Amniotic epithelial cell (primary cell): Measurements from ENCODE around the gene S1PR5.
"Not testable (repeated sequence)": the region's sequence is repeated elsewhere in the genome, so short reads cannot be mapped to it uniquely, and the experiment has no call there.

ENCODE experiments used
- DNase-seq: peaks from one replicate; pipeline ENCODE4 v3.0.0-alpha.2; 2010; ENCODE audit warnings: low read depth

The S1PR5 gene, protein sequence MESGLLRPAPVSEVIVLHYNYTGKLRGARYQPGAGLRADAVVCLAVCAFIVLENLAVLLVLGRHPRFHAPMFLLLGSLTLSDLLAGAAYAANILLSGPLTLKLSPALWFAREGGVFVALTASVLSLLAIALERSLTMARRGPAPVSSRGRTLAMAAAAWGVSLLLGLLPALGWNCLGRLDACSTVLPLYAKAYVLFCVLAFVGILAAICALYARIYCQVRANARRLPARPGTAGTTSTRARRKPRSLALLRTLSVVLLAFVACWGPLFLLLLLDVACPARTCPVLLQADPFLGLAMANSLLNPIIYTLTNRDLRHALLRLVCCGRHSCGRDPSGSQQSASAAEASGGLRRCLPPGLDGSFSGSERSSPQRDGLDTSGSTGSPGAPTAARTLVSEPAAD

DNA sequence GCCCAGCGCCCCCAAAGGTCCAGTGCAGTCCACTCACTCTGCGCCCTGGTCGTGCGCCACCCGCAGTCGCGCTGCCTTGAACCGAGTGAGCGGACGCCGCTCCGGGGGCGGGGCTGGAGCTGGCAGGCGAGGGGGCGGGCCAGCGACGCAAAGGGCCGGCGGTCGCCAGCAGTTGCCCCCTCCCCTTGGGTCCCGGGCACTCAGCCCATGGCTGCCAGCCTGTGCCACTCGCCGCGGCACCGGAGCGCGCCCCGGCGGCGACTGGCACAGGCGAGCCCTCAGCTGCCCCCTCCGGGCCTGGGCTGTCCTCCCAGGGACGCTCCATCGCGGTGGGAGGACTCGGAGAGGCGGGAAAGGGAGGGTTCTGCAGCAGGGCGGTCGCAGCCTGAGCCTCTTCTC lies at the start of gene S1PR5:
S1PR5 (minus strand) TSS at position 87 of the 399 bp plus-strand sequence. CDS start 2,436 bp downstream, outside the sequence.
- DNase-seq, result no peak

DNA sequence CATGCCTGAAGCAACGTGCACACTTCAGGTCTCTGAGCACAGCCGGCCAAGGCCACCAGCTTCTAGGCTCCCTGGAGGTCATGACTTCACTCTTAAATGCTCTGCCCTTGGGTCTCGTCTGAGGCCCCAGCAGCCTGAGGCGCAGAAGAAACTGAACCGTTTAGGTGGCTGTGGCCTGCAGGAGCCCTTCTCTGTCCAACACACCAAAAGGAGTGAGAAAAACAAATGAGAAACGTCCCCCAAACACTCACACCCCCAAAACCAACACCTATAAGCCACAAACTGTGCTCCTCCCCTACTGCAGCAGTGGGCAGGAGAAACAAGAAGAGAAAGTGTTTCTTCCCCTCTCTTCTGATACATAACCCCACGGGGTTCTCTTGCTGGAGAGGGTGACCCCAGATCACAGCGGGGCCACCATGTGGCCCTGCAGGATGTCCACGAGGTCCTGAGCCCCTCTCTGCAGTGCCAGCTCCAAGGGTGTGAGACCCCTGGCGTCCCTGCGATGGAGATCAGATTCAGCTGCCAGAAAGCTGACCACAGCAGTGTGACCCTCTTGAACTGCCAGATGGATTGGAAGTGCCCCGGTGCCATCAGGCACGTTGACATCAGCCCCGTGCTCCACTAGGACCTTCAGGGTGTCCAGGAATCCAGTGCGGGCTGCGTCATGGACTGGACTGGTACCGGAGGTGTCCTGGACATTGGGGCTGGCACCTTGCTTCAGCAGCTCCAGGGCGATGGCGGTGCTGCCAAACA lies 49.6 kb upstream of the S1PR5 start:
- DNase-seq, result no peak

DNA sequence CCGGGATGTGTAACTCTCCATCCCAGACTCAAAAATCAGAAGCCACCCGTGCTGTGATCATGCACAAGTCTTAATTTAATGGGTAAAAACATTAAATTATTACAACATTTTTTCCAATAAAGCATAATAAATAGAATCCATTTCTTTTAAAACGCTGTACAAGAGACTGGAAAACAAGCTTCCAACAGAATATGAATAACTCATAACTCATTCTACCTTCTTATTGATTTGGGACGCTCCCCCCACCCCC lies 49.1 kb upstream of the S1PR5 start:
- no peak for DNase-seq

DNA sequence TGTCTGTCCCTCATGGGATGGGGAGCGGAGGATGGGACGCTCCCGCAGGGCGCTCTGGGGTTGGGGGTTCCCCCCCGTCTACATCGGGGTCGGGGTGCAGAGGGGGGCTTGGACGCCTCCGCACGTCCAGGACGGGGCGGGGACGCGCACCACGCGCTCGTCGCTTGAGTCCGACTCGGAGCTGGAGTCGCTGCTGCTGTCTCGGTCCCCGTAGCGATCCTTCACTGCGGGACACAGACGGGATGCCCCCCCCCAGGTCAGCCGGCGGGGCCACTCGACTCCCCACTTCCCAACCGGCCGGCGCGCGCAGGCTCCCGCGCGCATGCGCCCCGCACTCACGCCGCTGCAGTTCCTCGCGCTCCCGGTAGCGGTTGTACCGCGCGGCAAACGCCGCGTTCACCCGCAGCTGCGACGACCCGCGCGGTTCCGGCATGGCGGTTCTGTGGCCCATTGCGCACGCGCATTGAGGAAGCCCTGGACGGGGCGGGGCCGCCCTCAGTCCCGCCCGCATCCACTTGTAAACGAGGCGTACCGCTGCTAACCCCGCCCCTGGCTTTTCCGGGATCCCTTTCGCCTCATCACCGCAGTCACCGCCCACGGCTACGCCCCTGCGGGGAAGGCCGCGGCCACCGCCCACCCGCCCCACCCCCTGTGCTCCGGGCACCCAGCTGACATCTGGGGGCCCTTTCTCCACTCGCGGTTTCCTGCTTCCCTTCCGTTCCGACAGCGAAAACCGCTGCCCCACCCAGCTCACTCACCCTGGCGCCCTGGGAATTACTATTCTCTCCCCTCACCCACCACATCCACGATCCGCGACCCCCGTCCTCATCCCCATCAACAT lies 48.5 kb upstream of the S1PR5 start, which contains the start of gene KRI1:
KRI1 (minus strand) TSS at position 444 of the 841 bp plus-strand sequence; CDS start at position 433, 11 bp downstream.
- peak; percentile 94 for DNase-seq

DNA sequence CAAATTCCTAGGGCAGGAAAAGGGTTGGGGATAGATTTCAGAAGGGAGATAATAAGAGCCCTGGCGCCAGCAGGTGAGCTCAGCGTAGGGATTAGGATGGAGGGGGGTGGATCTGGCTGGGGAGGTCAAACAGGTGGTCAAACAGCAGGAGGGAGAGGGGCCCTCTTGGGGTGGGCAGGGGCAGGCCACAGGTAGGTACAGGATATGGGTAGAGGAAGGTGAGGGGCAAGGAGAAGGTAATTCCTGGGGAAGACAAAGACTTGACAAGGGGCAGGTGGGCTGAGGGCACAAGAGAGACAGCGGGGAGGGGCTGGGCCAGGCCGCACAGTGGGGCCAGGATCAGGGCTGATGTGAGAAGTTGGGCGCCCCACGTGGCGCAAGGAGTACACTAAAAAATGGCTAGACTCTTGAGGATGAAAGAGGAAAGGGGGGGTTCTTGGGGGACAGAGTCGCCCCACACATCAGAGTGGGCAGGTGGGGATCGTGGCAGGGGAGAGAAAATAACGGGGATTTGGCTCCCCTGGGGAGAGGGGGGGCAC lies 47.9 kb upstream of the S1PR5 start:
- no peak for DNase-seq

DNA sequence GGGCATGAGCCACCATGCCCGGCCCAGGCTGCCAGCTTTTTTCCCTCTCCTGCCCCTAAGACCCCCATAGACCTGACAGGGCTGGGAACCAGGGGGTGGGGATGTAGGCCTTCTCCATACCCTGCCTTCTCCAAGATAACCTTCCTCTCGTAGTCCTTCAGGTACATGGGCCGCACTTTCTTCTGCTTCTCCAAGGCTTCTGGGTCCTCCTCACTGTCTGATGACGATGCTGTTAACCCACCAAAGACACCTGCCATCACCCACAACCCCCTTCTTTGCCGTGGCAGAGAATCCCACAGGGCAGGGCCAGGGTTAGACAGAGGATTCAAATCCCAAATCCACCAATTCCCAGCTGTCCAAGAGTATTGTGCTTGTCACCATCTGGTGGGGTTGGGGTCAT lies 45.4 kb upstream of the S1PR5 start:
- no peak for DNase-seq

DNA sequence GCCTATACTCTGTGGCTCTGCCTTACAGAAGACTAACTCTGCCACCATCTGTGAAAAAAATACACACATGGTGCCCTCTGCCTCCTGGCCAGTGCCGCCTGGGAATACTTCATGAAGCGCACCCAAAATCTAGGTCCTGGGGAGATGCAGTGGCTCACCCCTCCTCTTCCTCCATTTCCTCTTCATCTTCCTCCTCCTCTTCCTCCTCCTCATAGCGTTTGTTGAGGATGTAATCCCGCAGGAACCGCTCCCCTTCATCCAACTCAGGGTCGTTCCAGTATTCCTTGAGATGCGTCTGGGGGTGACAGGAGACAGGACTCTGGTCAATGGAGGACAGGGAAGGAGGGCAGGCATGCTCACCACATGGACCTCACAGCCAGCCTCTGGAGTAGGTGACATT lies 42.9 kb upstream of the S1PR5 start:
- DNase-seq, result no peak

DNA sequence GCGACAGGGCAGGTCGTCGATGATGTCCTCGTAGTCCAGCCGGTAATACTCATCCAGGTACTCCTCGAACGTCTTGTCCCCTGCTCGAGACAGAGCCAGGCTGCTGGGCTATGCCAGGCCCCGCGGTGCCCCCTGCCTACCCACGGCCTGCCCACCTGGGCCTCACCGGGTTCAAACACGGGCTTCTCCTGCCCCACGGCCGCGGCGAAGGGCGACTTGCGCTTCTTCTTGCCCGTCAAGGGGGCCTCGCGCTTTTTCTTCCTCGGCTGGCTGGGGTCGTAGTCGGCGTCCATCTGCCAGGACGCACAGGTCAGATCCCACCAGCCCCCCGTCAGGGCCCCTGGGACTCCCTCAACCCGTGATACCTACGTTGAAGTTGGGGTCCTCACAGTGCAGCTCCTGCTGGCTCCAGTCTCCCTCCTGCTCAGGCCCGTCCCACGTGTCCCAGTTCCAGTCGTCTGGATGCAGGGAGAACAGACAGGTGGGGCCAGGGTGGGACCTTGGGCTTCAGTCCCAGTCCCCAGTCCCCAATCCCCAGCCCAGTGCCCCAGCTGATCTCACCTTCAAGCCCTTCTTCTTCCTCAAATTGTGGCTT lies 40.5 kb upstream of the S1PR5 start:
- no peak for DNase-seq

DNA sequence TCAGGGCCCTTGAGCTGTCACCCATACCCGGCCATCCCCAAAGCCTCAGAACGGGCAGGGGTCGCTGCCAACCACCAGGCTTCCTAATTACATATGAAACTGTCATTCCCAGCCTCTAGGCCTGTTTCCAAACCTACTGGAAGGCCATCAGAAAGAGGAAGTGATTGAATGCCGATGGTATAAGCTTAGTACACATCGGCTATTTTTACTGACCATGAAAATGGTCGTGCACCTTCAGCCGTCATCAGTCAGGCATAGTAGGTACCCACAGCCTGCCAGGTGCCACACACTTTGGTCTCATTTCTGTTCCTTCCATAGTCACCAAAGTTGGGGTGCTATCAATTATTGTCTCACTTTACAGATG lies 38.3 kb upstream of the S1PR5 start:
- DNase-seq, result no peak

DNA sequence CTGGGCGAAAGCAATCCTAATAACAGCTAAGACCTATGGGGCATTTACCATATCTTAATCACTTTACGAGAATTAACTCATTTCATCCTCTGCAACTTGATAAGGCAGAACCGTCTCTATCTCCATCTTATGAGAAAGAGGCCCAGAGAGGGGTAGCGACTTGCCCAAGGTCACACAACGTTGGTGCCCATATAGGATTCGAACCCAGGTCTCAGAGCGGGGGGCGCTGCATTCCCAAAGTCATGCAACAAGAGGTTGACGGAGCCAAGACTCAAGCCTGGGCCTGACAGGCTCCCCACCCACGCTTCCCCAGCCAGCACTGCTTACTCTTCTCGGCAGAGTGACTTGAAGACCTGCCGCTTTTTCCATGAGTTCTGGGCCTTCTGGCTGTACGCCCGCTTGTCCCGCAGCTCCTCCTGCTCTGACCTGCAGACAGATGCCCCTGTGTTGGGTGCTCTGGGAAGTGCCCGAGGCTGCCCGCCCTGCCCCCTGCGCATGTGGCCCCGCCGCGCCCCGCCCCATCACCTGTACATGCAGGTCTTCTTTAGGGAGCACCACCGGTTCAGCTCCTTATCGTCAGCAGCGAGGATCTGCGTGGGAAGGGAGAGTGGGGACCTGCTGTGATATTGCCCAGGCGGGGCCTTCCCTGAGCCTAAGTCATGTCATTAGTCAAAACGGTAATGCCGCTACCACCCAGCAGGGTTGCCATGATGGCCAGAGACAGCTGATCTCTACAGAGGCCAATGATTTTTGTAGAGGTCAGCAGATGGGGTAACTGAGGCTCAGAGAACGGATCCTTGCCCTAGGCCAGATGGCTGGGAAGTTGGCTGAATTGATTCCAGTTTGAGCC lies 37.7 kb upstream of the S1PR5 start:
- DNase-seq, result no peak

DNA sequence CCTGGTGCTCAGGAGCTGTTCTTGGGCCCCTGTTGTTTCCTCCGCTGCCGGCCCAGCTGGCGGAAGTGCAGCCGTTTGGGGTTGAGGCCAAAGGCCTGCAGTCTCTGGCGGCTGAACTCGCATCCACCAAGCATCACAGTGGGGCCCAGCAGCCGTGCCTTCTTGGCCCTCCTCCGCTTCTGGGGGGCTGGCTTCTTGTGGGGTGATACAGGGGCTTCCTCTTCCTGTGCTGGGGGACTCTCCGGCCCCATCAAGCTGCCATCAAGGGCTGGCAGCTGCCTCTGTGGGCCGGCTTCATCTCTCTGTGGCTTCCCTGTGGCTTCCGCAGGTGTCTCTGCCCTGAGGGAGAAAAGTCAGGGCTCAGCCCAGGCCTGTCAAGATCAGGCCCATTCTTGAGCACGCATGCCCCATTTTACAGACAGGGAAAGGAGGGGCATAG lies 36.7 kb upstream of the S1PR5 start:
- DNase-seq, result no peak

DNA sequence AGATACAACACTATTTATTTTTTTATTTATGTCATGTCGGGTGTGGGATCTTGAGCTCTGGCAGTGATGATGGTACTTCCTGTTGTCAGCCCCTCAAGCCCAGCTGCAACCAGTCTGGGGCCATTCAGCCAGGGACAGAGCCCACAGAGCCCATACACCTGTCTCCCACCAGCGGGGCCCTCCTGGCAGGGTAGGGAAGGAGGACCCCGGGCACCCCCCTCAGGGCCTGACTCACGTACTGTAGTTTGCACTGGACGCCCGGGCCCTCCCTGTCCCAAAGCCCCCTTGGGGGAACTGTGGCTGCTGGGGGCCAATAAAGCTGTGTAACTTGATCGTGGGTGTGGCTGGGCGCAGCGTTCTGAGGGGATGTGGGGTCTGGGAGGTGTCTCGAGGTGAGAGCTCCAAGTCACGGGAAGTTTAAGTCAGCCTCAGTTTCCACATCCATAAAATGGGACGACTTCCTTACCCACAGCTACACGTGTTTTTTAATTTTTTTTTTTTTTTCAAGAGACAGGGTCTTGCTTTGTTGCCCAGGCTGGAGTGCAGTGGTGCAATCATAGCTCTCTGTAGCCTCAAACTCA lies 35.9 kb upstream of the S1PR5 start:
- no peak for DNase-seq

DNA sequence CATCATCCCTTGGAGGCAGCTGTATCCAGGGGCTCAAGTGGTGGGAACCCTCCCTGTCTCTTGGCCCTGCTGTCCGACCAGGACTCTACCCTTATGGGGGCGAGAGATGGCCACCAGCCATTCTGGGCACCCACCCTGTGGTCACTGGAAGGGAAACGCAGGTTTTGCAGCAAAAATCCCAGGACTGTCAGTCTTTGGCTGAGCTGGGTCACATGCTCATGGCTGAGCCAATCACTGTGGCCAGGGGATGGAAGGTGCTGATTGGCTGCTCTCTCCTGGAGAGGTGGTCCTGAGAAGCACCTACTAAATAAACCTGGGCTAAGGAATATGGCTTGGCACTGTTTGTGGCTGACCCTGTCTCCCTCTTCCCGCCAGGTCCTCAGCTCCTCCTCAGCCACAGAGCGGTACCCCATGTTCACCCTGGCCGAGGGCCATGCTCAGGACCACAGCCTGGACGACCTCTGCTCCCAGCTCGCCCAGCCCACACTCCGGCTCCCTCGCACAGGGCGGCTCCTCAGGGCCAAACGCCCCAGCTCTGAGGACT lies 35.3 kb upstream of the S1PR5 start:
- DNase-seq, result peak; percentile 33

DNA sequence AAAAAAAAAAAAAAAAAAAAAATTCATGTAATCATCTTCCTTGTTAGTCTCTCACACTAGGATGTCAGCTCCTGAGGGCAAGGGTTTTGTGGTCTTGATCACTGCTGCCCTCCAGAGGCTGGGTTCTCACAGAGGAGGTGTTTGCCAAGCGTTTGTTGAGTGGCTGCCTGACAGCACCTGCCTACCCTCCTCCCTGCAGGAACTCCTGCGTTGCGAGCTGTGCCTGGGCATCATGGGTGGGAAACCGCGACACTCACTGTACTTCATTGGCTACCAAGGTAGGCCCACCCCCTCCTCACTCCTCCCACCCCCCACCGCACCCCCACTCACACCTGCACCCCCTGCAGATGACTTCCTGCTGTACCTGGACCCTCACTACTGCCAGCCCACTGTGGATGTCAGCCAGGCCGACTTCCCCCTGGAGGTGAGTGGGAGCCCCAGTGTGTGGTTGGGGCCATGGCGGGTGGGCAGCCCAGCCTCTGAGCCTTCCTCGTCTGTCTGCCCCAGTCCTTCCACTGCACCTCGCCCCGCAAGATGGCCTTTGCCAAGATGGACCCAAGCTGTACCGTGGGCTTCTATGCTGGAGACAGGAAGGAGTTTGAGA lies 34.6 kb upstream of the S1PR5 start:
- DNase-seq, result peak; percentile 63

DNA sequence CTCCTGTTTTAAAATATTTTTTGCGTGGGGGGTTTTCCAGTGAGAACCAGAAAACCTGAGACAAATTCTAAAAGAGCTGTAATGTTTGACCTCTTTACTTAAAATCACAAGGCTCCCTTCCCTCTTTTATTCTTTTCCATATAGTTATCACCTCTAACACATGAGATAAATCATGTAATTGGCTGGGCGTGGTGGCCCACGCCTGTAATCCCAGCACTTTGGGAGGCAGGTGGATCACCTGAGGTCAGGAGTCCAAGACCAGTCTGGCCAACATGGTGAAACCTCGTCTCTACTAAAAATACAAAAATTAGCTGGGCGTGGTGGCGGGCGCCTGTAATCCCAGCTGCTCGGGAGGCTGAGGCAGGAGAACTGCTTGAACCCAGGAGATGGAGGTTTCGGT lies 33.8 kb upstream of the S1PR5 start:
- not testable (repeated sequence) for DNase-seq

DNA sequence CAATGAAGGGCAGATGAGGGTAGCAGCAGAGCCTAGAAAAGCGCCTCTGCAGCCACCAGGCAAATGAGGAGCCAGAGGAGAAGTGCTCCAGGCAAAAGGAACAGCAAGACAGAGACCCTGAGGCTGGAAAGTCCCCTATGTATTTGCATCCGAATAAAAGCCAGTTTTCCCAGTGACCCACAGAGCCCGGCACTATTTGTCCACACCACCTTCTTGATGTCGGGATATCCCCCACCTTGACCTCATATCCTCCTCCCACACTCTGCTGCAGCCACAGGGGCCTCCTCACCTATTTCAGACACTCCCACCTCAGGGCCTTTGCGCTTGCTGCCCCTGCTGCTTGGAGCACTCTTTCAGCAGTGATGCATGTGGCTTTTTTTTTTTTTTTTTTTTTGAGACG lies 33.1 kb upstream of the S1PR5 start:
- DNase-seq, result no peak

DNA sequence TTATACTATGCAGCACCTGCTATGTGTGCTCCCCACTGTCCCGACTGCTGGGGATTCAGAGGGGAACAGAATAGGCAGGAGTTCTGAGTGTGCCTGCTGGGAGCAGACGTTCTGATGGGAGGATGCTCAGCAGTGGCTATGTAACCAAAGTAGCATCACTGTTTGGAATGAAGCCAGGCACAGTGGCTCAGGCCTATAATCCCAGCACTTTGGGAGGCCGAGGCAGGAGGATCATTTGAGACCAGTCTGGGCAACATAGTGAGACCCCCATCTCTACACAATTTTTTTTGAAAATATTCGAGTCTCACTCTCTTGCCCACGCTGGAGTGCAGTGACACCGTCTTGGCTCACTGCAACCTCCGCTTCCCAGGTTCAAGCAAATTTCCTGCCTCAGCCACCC lies 32.5 kb upstream of the S1PR5 start:
- no peak for DNase-seq

DNA sequence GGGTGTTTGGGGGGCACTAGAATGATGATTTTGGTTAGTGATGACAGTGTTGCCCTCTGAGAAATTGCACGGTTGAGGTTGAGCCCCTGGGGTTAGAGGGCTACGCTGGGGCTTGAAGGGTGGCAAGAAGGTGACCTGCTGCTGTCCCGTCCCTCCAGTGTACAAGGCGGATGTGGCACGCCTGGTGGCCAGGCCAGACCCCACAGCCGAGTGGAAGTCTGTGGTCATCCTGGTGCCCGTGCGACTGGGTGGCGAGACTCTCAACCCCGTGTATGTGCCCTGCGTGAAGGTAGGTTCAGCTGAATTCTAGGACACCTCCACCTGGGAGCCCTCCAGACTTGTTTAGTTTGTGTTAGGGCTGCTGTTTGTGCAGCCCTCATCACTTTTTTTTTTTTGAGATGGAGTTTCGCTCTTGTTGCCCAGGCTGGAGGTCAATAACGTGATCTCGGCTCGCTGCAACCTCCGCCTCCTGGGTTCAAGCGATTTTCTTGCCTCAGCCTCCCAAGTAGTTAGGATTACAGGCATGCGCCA lies 31.6 kb upstream of the S1PR5 start:
- no peak for DNase-seq

DNA sequence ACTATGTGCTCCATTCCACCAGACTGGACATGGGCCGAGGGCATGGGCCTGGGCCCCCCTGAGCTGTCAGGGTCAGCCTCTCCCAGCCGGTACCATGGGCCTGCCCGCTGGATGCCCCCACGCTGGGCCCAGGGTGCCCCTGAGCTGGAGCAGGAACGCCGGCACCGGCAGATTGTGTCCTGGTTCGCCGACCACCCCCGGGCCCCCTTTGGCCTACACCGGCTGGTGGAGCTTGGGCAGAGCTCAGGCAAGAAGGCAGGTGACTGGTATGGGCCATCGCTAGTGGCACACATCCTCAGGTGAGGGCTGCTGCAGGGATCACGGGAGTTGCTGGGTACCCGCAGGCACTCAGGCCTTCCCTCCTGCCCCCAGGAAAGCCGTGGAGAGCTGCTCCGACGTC lies 29.6 kb upstream of the S1PR5 start:
- DNase-seq, result no peak

DNA sequence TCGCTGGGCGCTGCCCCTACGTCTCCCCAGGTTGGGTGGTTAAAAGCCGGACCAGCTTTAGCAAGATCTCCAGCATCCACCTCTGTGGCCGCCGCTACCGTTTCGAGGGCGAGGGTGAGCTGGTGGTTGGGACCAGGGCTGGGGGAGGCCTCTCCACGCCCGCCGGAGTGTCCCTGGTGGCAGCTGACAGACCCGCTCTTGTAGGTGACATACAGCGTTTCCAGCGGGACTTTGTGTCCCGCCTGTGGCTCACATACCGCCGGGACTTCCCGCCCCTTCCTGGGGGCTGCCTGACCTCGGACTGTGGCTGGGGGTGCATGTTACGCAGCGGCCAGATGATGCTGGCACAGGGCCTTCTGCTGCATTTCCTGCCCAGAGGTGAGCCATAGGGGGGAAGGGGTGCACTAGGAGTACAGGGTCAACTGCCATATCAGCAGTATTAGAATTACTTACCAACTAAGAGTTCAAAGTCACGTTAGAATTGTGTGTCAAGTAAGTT lies 27.6 kb upstream of the S1PR5 start:
- DNase-seq, result no peak
